Muscle layer of colon (tissue), 2 donors: ENCODE data around the gene CDC23.

ENCODE experiments used
- H3K27ac ChIP-seq: one replicate; pipeline ENCODE4 v1.7.0; 2013; ENCODE audit warnings: low read depth, mild to moderate bottlenecking, low read length, moderate library complexity
- H3K27me3 ChIP-seq, 2 donors: one replicate each; pipeline ENCODE4 v1.7.0; 2013; ENCODE audit warnings: low read length in 2 of 2, mild to moderate bottlenecking in 2 of 2; ENCODE audit not compliant: insufficient read depth in 2 of 2, control insufficient read depth in 1 of 2
- H3K36me3 ChIP-seq: one replicate; pipeline ENCODE4 v1.7.0; 2013; ENCODE audit warnings: mild to moderate bottlenecking, low read length; ENCODE audit not compliant: insufficient read depth
- H3K4me1 ChIP-seq: one replicate; pipeline ENCODE4 v1.7.0; 2013; ENCODE audit warnings: mild to moderate bottlenecking, low read length; ENCODE audit not compliant: insufficient read depth
- H3K4me3 ChIP-seq, 2 donors: one replicate each; pipeline ENCODE4 v1.7.0; 2013; ENCODE audit warnings: low read length in 2 of 2, low read depth in 1 of 2, mild to moderate bottlenecking in 1 of 2, moderate library complexity in 1 of 2
- H3K9ac ChIP-seq: one replicate; pipeline ENCODE4 v1.7.0; 2013; ENCODE audit warnings: low read length
- H3K9me3 ChIP-seq: one replicate; pipeline ENCODE4 v1.7.0; 2013; ENCODE audit warnings: mild to moderate bottlenecking, low read length
- donor health status: abdominal sarcoma.
- donor health status: Adenocarcinoma of cecum.

CDC23 gene

GRCh38 chr5:138238034-138238433, 24.9 kb upstream of the CDC23 start:
- Histone ChIP-seq H3K27ac (no peak overlapping the region), H3K9ac (no peak overlapping the region), H3K9me3 (no peaks in the 10 kb centered on the region), H3K4me1 (peaks cover 8% of the 10 kb centered on the region), H3K4me3 (no peak overlapping the region), H3K36me3 (no peaks in the 10 kb centered on the region), H3K27me3 (no peaks in the 10 kb centered on the region)

DNA sequence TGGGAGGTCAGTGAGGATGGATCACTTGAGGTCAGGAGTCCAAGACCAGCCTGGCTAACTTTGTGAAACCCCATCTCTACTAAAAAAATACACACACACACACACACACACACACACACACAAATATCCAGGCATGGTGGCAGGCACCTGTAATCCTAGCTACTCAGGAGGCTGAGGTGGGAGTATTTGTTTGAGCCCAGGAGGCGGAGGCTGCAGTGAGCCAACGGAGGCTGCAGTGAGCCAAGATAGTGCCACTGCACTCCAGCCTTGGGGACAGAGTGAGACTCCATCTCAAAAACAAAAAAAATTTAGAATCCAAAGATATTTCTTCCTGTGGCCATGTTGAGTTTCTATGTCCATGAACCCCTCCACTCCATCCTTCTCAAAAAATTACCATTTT, 21.5 kb upstream of the CDC23 start:
- Histone ChIP-seq H3K4me1 (peaks cover 6% of the 10 kb centered on the region), H3K36me3 (no peaks in the 10 kb centered on the region), H3K27ac (no peak overlapping the region), H3K9me3 (no peaks in the 10 kb centered on the region), H3K9ac (no peak overlapping the region), H3K27me3 (no peaks in the 10 kb centered on the region), H3K4me3 (no peak overlapping the region)

- Histone ChIP-seq H3K9ac (no peak overlapping the region), H3K4me3 (no peak overlapping the region), H3K36me3 (no peaks in the 10 kb centered on the region), H3K9me3 (no peaks in the 10 kb centered on the region), H3K27me3 (no peaks in the 10 kb centered on the region), H3K27ac (no peak overlapping the region), H3K4me1 (peaks cover 6% of the 10 kb centered on the region)
These were observed 20.2 kb upstream of the CDC23 start for GRCh38 chr5:138233280-138233679.

DNA sequence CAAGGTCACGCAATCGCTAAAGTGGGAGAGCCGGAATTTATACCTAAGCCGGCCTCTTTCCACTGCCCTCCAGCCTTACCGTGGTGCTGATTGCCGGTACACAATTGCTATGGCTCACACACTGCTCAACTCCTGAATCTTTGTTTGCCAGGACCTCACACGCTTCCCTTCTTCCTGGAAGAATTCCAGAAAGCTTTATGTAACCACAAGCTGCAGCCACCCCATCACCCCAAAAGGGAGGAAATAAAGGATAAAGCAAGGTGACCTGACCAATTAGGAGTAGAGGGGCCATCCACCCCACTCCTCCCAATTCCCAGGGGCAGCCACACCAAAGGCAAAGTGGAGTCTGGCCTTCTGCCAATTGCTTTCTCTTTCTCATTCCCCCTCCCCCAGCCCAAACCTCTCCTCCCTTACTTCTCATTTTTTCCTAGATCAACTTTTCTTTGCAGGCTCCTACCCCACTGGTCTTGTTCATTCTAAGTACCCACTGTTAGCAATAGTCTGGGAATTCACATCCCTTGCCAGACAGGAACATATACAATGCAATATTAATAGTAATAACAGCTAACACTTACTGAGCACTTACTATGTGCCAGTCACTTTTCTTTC, 18.0 kb upstream of the CDC23 start:
- H3K27ac ChIP-seq = no peak overlapping the region
- peaks cover 6% of the 10 kb centered on the region for H3K4me1 ChIP-seq
- H3K4me3 ChIP-seq = no peak overlapping the region
- H3K36me3 ChIP-seq = no peaks in the 10 kb centered on the region
- H3K27me3 ChIP-seq = no peaks in the 10 kb centered on the region
- H3K9me3 ChIP-seq = no peaks in the 10 kb centered on the region
- H3K9ac ChIP-seq = no peak overlapping the region

GRCh38 chr5:138230261-138230660, 17.1 kb upstream of the CDC23 start:
- no peak overlapping the region for H3K9ac ChIP-seq
- H3K36me3 ChIP-seq = no peaks in the 10 kb centered on the region
- H3K4me1 ChIP-seq = peaks cover 6% of the 10 kb centered on the region
- no peaks in the 10 kb centered on the region for H3K27me3 ChIP-seq
- H3K4me3 ChIP-seq = no peak overlapping the region
- H3K9me3 ChIP-seq = no peaks in the 10 kb centered on the region
- H3K27ac ChIP-seq = no peak overlapping the region

DNA sequence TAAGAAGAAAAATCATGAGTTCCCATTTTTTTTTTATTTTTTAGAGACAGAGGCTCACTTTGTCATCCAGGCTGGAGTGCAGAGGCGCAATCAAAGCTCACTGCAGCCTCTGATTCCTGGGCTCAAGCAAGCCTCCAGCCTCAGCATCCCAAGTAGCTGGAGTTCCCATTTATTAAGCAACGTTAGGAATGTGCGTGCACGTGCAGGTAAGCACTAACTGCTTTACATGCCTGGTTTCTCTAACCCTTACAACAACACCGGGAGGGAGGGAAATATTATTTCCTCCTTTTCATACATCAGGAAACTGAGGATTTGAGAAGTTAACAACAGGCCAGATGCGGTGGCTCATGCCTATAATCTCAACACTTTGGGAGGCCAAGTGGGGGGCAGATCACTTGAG, 16.3 kb upstream of the CDC23 start:
- Histone ChIP-seq H3K9ac (no peak overlapping the region), H3K27me3 (no peaks in the 10 kb centered on the region), H3K27ac (no peak overlapping the region), H3K4me3 (no peak overlapping the region), H3K4me1 (peaks cover 6% of the 10 kb centered on the region), H3K36me3 (no peaks in the 10 kb centered on the region), H3K9me3 (no peaks in the 10 kb centered on the region)

DNA sequence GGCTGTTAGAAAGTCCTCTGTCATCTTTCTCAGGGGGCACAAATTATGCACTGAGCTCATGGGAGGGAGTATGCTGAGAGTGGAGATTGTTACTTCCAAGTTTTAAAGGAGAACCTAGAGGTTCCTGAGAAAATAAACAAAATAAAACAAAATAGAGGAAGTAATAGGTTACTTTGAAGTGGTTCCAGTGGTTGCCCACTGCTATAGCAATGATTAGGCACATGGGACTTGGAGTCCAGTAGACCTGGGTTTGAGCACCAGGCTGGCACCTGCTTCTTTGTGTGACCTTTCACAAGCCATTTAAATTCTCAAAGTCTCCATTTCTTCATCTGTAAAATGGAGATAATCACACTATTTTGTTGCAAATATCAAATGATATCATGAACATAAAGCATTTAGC, 13.8 kb upstream of the CDC23 start:
- no peak overlapping the region for H3K4me3 ChIP-seq
- H3K27ac ChIP-seq = no peak overlapping the region
- no peaks in the 10 kb centered on the region for H3K36me3 ChIP-seq
- H3K4me1 ChIP-seq = peaks cover 6% of the 10 kb centered on the region
- no peaks in the 10 kb centered on the region for H3K27me3 ChIP-seq
- no peaks in the 10 kb centered on the region for H3K9me3 ChIP-seq
- no peak overlapping the region for H3K9ac ChIP-seq

- Histone ChIP-seq H3K4me1 (no peaks in the 10 kb centered on the region), H3K9ac (no peak overlapping the region), H3K27ac (no peak overlapping the region), H3K9me3 (no peaks in the 10 kb centered on the region), H3K4me3 (no peak overlapping the region), H3K36me3 (no peaks in the 10 kb centered on the region), H3K27me3 (no peaks in the 10 kb centered on the region)
These were observed 11.6 kb upstream of the CDC23 start for GRCh38 chr5:138224712-138225111.

DNA sequence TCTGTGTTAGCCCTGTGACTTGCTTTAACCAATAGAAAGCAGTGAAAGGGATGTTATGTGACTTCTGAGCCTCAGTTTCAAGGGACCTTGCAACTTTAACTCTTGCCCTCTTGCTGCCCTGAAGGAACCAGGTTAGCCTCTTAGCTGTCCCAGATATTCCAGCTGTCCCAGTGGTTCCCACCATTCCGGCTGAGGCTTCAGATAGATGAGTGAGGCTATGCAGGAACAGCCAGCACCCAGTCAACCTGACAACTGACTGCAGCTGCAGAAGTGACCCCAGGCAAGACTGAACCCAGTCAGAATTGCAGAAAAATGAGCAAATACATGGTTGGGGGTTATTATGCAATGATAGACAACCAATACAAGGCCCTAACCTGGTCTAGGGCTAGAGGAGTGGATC, 10.4 kb upstream of the CDC23 start:
- H3K9ac ChIP-seq = no peak overlapping the region
- no peaks in the 10 kb centered on the region for H3K9me3 ChIP-seq
- no peak overlapping the region for H3K27ac ChIP-seq
- no peak overlapping the region for H3K4me3 ChIP-seq
- H3K36me3 ChIP-seq = no peaks in the 10 kb centered on the region
- no peaks in the 10 kb centered on the region for H3K27me3 ChIP-seq
- H3K4me1 ChIP-seq = no peaks in the 10 kb centered on the region

DNA sequence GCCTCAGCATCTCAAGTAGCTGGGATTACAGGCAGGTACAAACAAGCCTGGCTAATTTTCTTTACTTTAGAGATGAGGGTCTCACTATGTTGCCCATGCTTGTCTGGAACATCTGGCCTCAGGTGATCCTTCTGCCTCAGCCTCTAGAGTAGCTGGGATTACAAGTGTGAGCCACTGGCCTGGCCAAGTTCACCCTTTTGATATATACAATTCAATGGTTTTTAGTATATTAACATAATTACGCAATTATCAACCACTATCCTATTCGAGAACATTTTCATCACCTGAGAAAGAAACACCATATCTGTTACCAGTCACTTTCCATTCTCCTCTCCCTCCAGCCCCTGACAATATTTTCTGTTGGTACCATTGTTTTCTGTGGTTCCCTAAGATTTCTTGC, 3.7 kb upstream of the CDC23 start:
- H3K27me3 ChIP-seq = no peaks in the 10 kb centered on the region
- no peak overlapping the region for H3K4me3 ChIP-seq
- H3K9me3 ChIP-seq = no peaks in the 10 kb centered on the region
- no peak overlapping the region for H3K9ac ChIP-seq
- peaks cover 12% of the 10 kb centered on the region for H3K4me1 ChIP-seq
- H3K36me3 ChIP-seq = no peaks in the 10 kb centered on the region
- no peak overlapping the region for H3K27ac ChIP-seq

GRCh38 chr5:138212828-138213160, 329 bp downstream of the CDC23 start:
- Histone ChIP-seq H3K27me3 (no peaks in the 10 kb centered on the region), H3K36me3 (peaks cover 7% of the 10 kb centered on the region), H3K4me3 (peak overlapping the region; percentile 79 to 88), H3K9me3 (no peaks in the 10 kb centered on the region), H3K4me1 (peaks cover 15% of the 10 kb centered on the region), H3K9ac (peak overlapping the region; percentile 88), H3K27ac (peak overlapping the region; percentile 81)

GRCh38 chr5:138210985-138211384, 2.1 kb downstream of the CDC23 start:
- H3K36me3 ChIP-seq = peaks cover 11% of the 10 kb centered on the region
- H3K4me3 ChIP-seq = no peak overlapping the region
- no peak overlapping the region for H3K9ac ChIP-seq
- H3K27me3 ChIP-seq = no peaks in the 10 kb centered on the region
- H3K4me1 ChIP-seq = peaks cover 15% of the 10 kb centered on the region
- no peak overlapping the region for H3K27ac ChIP-seq
- H3K9me3 ChIP-seq = no peaks in the 10 kb centered on the region
